IMR-90 (cell line): ENCODE data around the gene RSPH9. TPM values are rescaled to one million over a fixed set of nuclear protein-coding genes. Genes with fewer than 3 reads are reported as not detected.

Experiments
- ATAC-seq: fragments of 200-7000 bp; cut with Tn5 transposase; 2 replicates; pipeline ENCODE4 v1.9.1; 2020; ENCODE audit warnings: low read depth, mild to moderate bottlenecking, moderate library complexity
- BruUV-seq: library from RNA; stranded (reverse); fragments of 400-500 nt; replicated peaks from 2 replicates; lab custom pipeline; 2021; lab: Mats Ljungman, UMichigan
- CTCF ChIA-PET: fragments of 300-600 bp; formaldehyde crosslinking; extraction: SDS; loops from one replicate; lab custom pipeline; 2021; ENCODE audit warnings: antibody characterized with exemption; lab: Yijun Ruan, JAX
- POLR2A ChIA-PET: fragments of 300-600 bp; sonication (Branson Sonifier 250); formaldehyde crosslinking; loops from one replicate; lab custom pipeline; 2022; ENCODE audit warnings: antibody characterized with exemption; ENCODE audit not compliant: unreplicated experiment; lab: Charles Lee
- DNase-seq: peaks from one replicate; pipeline ENCODE4 v3.0.0; 2013
- H2AFZ ChIP-seq: replicated peaks from 2 replicates; pipeline ENCODE3; 2013; ENCODE audit warnings: low read length, mild to moderate bottlenecking; ENCODE audit not compliant: poor library complexity
- H2AK5ac ChIP-seq: 2 replicates; pipeline ENCODE4 v1.6.1; 2013; ENCODE audit warnings: low read depth, low read length, inconsistent platforms
- H2AK9ac ChIP-seq: replicated peaks from 2 replicates; pipeline ENCODE3; 2013; ENCODE audit warnings: mild to moderate bottlenecking, low read depth, low read length, moderate library complexity; ENCODE audit not compliant: poor library complexity
- H2BK120ac ChIP-seq: 2 replicates; pipeline ENCODE4 v1.6.1; 2013; ENCODE audit warnings: low read depth, low read length, inconsistent platforms
- H2BK15ac ChIP-seq: 3 replicates; pipeline ENCODE4 v1.6.1; 2013; ENCODE audit warnings: low read depth, low read length, inconsistent platforms
- H2BK20ac ChIP-seq: 2 replicates; pipeline ENCODE4 v1.6.1; 2013; ENCODE audit warnings: low read depth, mild to moderate bottlenecking, inconsistent platforms, low read length, moderate library complexity
- H2BK5ac ChIP-seq: 2 replicates; pipeline ENCODE4 v1.6.1; 2013; ENCODE audit warnings: mild to moderate bottlenecking, low read depth, low read length, inconsistent platforms; ENCODE audit not compliant: poor library complexity, severe bottlenecking
- H3K14ac ChIP-seq: replicated peaks from 2 replicates; pipeline ENCODE4 v1.6.1; 2013; ENCODE audit warnings: low read depth, low read length, inconsistent platforms
- H3K18ac ChIP-seq: 2 replicates; pipeline ENCODE4 v1.6.1; 2013; ENCODE audit warnings: low read depth, low read length, control low read depth
- H3K23ac ChIP-seq: 2 replicates; pipeline ENCODE4 v1.6.1; 2013; ENCODE audit warnings: low read depth, low read length, inconsistent platforms
- H3K27ac ChIP-seq: 2 replicates; pipeline ENCODE4 v1.5.1; 2013; ENCODE audit warnings: mild to moderate bottlenecking, control low read depth, low read length; ENCODE audit not compliant: insufficient read depth
- H3K27me3 ChIP-seq: 2 replicates; pipeline ENCODE4 v1.6.1; 2013; ENCODE audit warnings: low read length; ENCODE audit not compliant: control insufficient read depth, insufficient read depth
- H3K36me3 ChIP-seq: 2 replicates; pipeline ENCODE4 v1.6.1; 2013; ENCODE audit warnings: low read length, mixed read lengths; ENCODE audit not compliant: control insufficient read depth, insufficient read depth
- H3K4ac ChIP-seq: 2 replicates; pipeline ENCODE4 v1.6.1; 2013; ENCODE audit warnings: low read depth, low read length, inconsistent platforms
- H3K4me1 ChIP-seq: 2 replicates; pipeline ENCODE4 v1.6.1; 2013; ENCODE audit warnings: low read length, mixed read lengths; ENCODE audit not compliant: control insufficient read depth, insufficient read depth
- H3K4me2 ChIP-seq: 2 replicates; pipeline ENCODE4 v1.6.1; 2013; ENCODE audit warnings: low read depth, mild to moderate bottlenecking, control low read depth, low read length, moderate library complexity
- H3K4me3 ChIP-seq: 2 replicates; pipeline ENCODE4 v1.5.1; 2013; ENCODE audit warnings: low read depth, mild to moderate bottlenecking, control low read depth, low read length, moderate library complexity; ENCODE audit not compliant: insufficient read depth
- H3K56ac ChIP-seq: 2 replicates; pipeline ENCODE4 v1.6.1; 2013; ENCODE audit warnings: low read length, inconsistent platforms; ENCODE audit not compliant: insufficient read depth; ENCODE audit errors: extremely low read depth
- H3K79me1 ChIP-seq, 2 experiments: 2 replicates each; pipeline ENCODE4 v1.6.1; 2013; ENCODE audit warnings: low read length in 2 of 2, inconsistent platforms in 1 of 2, low read depth in 1 of 2
- H3K9ac ChIP-seq: 2 replicates; pipeline ENCODE4 v1.6.1; 2013; ENCODE audit warnings: low read depth, low read length, control low read depth
- H3K9me1 ChIP-seq: 2 replicates; pipeline ENCODE4 v1.6.1; 2013; ENCODE audit warnings: low read length, inconsistent platforms; ENCODE audit not compliant: insufficient read depth
- H3K9me3 ChIP-seq: 2 replicates; pipeline ENCODE4 v1.6.1; 2013; ENCODE audit warnings: low read length; ENCODE audit not compliant: control insufficient read depth, insufficient read depth
- H4K20me1 ChIP-seq: 2 replicates; pipeline ENCODE4 v1.6.1; 2013; ENCODE audit warnings: low read length, inconsistent platforms; ENCODE audit not compliant: insufficient read depth
- H4K5ac ChIP-seq: 2 replicates; pipeline ENCODE4 v1.6.1; 2013; ENCODE audit warnings: mild to moderate bottlenecking, low read depth, low read length, control low read depth
- H4K8ac ChIP-seq, 2 experiments: 2 replicates each; pipeline ENCODE4 v1.6.1; 2013; ENCODE audit warnings: low read depth in 2 of 2, low read length in 2 of 2, control low read depth in 1 of 2, inconsistent platforms in 1 of 2
- H4K91ac ChIP-seq: 2 replicates; pipeline ENCODE4 v1.6.1; 2013; ENCODE audit warnings: low read depth, low read length, inconsistent platforms; ENCODE audit not compliant: insufficient read depth
- CEBPB ChIP-seq: IDR thresholded peaks from 2 replicates; pipeline ENCODE4 v1.6.1; 2012; ENCODE audit warnings: low read depth, low read length, improper control_type of control experiment
- CHD1 ChIP-seq: IDR thresholded peaks from 2 replicates; pipeline ENCODE4 v1.6.1; 2012; ENCODE audit warnings: low read depth, low read length, improper control_type of control experiment
- MXI1 ChIP-seq: IDR thresholded peaks from 2 replicates; pipeline ENCODE4 v1.6.1; 2012; ENCODE audit warnings: low read depth, mild to moderate bottlenecking, low read length, moderate library complexity, borderline replicate concordance
- NFE2L2 ChIP-seq: fragments of 150-350 bp; IDR thresholded peaks from 2 replicates; pipeline ENCODE4 v1.6.1; 2016; ENCODE audit warnings: low read depth, mild to moderate bottlenecking, low read length
- POLR2A ChIP-seq: IDR thresholded peaks from 2 replicates; pipeline ENCODE4 v1.6.1; 2012; ENCODE audit warnings: mild to moderate bottlenecking, low read depth, low read length
- RAD21 ChIP-seq: IDR thresholded peaks from 2 replicates; pipeline ENCODE4 v1.6.1; 2012; ENCODE audit warnings: low read length, improper control_type of control experiment
- RCOR1 ChIP-seq: IDR thresholded peaks from 2 replicates; pipeline ENCODE4 v1.6.1; 2012; ENCODE audit warnings: mild to moderate bottlenecking, low read length, improper control_type of control experiment; ENCODE audit not compliant: insufficient replicate concordance
- RFX5 ChIP-seq: IDR thresholded peaks from 2 replicates; pipeline ENCODE4 v1.8.0; 2012; ENCODE audit warnings: low read depth, mild to moderate bottlenecking, low read length, moderate library complexity
- SMC3 ChIP-seq: fragments of 150-350 bp; IDR thresholded peaks from 2 replicates; pipeline ENCODE4 v1.6.1; 2016; ENCODE audit warnings: low read depth, mild to moderate bottlenecking, antibody characterized with exemption, low read length, moderate library complexity
- WGBS, 2 experiments: methylation state at CpG; one replicate each; pipeline versions ENCODE4 v1.1.5 to v1.1.7; 2013; ENCODE audit warnings: missing lambda C conversion rate in 2 of 2; ENCODE audit not compliant: insufficient read length in 1 of 2; ENCODE audit errors: extremely low coverage in 2 of 2; 5-methylcytosine and 5-hydroxymethylcytosine counted together
- dilution Hi-C: fragments of 300-500 bp; cut with HindIII; formaldehyde crosslinking; loops from one replicate; pipeline ENCODE4 v1.14.3; 2018; ENCODE audit warnings: low sequenced_read_pairs; ENCODE audit not compliant: unreplicated experiment
- in situ Hi-C: fragments of 300-500 bp; cut with MboI; formaldehyde crosslinking; loops from 3 replicates; pipeline ENCODE4 v1.14.3; 2019; ENCODE audit warnings: low sequenced_read_pairs, inconsistent platforms, mixed read lengths
- intact Hi-C: fragments of 100-400 bp; cut with micrococcal nuclease; formaldehyde crosslinking; loops from 2 replicates; pipeline ENCODE4 v1.10.0; 2022
- polyA plus RNA-seq, 3 experiments: library from polyadenylated mRNA; depleted of rRNA; stranded (reverse); fragments of >200 nt; gene quantifications; 2 replicates each; pipeline ENCODE4 v1.2.3, GENCODE V29; 2012; ENCODE audit warnings: low replicate concordance in 1 of 3
- total RNA-seq: library from RNA; depleted of rRNA; stranded (reverse); fragments of >200 nt; gene quantifications from 2 replicates; pipeline ENCODE4 v1.2.3, GENCODE V29; 2012
- TF ChIP-seq, protein P1 (sequence below): fragments of 150-350 bp; IDR thresholded peaks from 2 replicates; pipeline ENCODE4 v1.6.1; 2017; ENCODE audit warnings: mild to moderate bottlenecking, antibody characterized with exemption, low read length, low read depth
- TF ChIP-seq, protein P2 (sequence below): fragments of 150-350 bp; IDR thresholded peaks from 2 replicates; pipeline ENCODE4 v1.6.1; 2016; ENCODE audit warnings: low read depth, mild to moderate bottlenecking, low read length, moderate library complexity, borderline replicate concordance
- TF ChIP-seq, protein P3 (sequence below): conservative IDR thresholded peaks from 2 replicates; pipeline ENCODE4 v1.5.1; 2012; ENCODE audit warnings: mild to moderate bottlenecking, low read depth, low read length, improper control_type of control experiment

The RSPH9 gene
- total and polyA plus RNA-seq, 2 of the 4 experiments (the other 2 are of a cell fraction) = 0.18 to 0.21 TPM

DNA sequence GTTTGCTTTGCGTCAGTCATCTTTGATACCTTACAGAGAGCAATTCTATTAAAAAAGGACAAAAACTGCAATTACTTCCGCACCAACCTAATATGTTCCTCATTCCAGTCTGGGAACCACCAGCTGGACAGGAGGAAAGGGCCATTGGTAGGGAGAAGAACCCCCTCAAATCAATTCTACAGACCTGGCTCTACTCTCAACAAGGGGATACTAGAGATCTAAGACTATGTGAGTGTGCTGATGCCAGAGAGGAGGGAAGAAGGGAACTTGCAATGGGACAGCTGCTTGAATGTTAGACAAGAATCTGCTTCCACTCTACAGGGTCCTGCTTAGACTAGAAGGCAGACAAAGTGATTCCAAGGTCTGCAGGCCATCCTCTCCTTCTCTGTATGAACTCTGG lies 29.5 kb downstream of the RSPH9 start:
- no CpG with 5 or more reads among the region's 2 CpGs for WGBS, 2 experiments
- H3K14ac ChIP-seq = no peak overlapping the region
- DNase-seq (no peak), ATAC-seq (no peak)
- no peak overlapping the region for H3K4me3 ChIP-seq
- TF ChIP-seq SMC3 (no peak), RAD21 (no peak), RCOR1 (no peak), NFE2L2 (no peak), CHD1 (no peak), CEBPB (no peak), RFX5 (no peak), MXI1 (no peak), POLR2A (no peak)
- TF ChIP-seq, protein P1, sequence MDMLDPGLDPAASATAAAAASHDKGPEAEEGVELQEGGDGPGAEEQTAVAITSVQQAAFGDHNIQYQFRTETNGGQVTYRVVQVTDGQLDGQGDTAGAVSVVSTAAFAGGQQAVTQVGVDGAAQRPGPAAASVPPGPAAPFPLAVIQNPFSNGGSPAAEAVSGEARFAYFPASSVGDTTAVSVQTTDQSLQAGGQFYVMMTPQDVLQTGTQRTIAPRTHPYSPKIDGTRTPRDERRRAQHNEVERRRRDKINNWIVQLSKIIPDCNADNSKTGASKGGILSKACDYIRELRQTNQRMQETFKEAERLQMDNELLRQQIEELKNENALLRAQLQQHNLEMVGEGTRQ = no peak
- TF ChIP-seq, protein P2, sequence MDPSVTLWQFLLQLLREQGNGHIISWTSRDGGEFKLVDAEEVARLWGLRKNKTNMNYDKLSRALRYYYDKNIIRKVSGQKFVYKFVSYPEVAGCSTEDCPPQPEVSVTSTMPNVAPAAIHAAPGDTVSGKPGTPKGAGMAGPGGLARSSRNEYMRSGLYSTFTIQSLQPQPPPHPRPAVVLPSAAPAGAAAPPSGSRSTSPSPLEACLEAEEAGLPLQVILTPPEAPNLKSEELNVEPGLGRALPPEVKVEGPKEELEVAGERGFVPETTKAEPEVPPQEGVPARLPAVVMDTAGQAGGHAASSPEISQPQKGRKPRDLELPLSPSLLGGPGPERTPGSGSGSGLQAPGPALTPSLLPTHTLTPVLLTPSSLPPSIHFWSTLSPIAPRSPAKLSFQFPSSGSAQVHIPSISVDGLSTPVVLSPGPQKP = no peak
- TF ChIP-seq, protein P3, sequence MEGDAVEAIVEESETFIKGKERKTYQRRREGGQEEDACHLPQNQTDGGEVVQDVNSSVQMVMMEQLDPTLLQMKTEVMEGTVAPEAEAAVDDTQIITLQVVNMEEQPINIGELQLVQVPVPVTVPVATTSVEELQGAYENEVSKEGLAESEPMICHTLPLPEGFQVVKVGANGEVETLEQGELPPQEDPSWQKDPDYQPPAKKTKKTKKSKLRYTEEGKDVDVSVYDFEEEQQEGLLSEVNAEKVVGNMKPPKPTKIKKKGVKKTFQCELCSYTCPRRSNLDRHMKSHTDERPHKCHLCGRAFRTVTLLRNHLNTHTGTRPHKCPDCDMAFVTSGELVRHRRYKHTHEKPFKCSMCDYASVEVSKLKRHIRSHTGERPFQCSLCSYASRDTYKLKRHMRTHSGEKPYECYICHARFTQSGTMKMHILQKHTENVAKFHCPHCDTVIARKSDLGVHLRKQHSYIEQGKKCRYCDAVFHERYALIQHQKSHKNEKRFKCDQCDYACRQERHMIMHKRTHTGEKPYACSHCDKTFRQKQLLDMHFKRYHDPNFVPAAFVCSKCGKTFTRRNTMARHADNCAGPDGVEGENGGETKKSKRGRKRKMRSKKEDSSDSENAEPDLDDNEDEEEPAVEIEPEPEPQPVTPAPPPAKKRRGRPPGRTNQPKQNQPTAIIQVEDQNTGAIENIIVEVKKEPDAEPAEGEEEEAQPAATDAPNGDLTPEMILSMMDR = no peak
- H2BK120ac ChIP-seq = no peak overlapping the region
- no peak overlapping the region for H3K4ac ChIP-seq
- BruUV-seq = no TSS peak
- H4K8ac ChIP-seq = no peak overlapping the region
- in situ Hi-C loops (no loop called here), intact Hi-C loops (no loop called here), dilution Hi-C loops (no loop called here)
- no peak overlapping the region for H3K23ac ChIP-seq
- no peak overlapping the region for H2BK15ac ChIP-seq
- H3K9me3 ChIP-seq = no peaks in the 10 kb centered on the region
- no peak overlapping the region for H2AK9ac ChIP-seq
- H3K4me1 ChIP-seq = peaks cover 2% of the 10 kb centered on the region; the same call in 1 of the 2 replicates
- no peaks in the 10 kb centered on the region for H3K27me3 ChIP-seq
- no peak overlapping the region for H2AFZ ChIP-seq
- H2BK20ac ChIP-seq = no peak overlapping the region
- H2BK5ac ChIP-seq = no peak overlapping the region
- peaks cover 7 to 8% of the 10 kb centered on the region in 2 experiments for H3K79me1 ChIP-seq
- H3K9me1 ChIP-seq = peaks cover 16% of the 10 kb centered on the region; the same call in 1 of the 2 replicates
- no peak overlapping the region for H3K56ac ChIP-seq
- H4K5ac ChIP-seq = no peak overlapping the region
- H3K9ac ChIP-seq = no peak overlapping the region
- H2AK5ac ChIP-seq = no peak overlapping the region
- no peaks in the 10 kb centered on the region for H4K20me1 ChIP-seq
- H3K36me3 ChIP-seq = peaks cover 67% of the 10 kb centered on the region
- H4K91ac ChIP-seq = no peak overlapping the region
- ChIA-PET CTCF (no interaction called here), POLR2A (no interaction called here)
- no peak overlapping the region for H3K4me2 ChIP-seq
- H3K27ac ChIP-seq = no peak overlapping the region
- no peak overlapping the region for H3K18ac ChIP-seq
